GM18873 (cell line): Measurements from ENCODE around the gene PPP2R3C.
A peak's percentile ranks its signal among the peaks of the same experiment; 100 is the strongest.
"Not testable (repeated sequence)": the region's sequence is repeated elsewhere in the genome, so short reads cannot be mapped to it uniquely, and the experiment has no call there.

Source experiments
- ATAC-seq: cut with Tn5 transposase; IDR thresholded peaks from one replicate; pipeline ENCODE4 v1.9.1; 2021; ENCODE audit warnings: mild to moderate bottlenecking, moderate library complexity, moderate number of reproducible peaks; ENCODE audit not compliant: unreplicated experiment, low FRiP score

PPP2R3C gene

GRCh38 chr14:35121887-35122695 lies at the start of gene PPP2R3C, which contains the start of gene PRORP:
TSS of gene PPP2R3C (minus strand) at chr14:35121990. CDS start at chr14:35121959, 31 bp downstream.
TSS of gene PRORP (plus strand) at chr14:35122552. CDS start at chr14:35123246, 694 bp downstream.
- peak; percentile 76 for ATAC-seq

GRCh38 chr14:35167496-35167895 lies 45.7 kb upstream of the PPP2R3C start:
- no peak for ATAC-seq

GRCh38 chr14:35164849-35165248 lies 43.1 kb upstream of the PPP2R3C start:
- ATAC-seq, result no peak

GRCh38 chr14:35163384-35163783 lies 41.6 kb upstream of the PPP2R3C start:
- ATAC-seq, result no peak

GRCh38 chr14:35161231-35161630 lies 39.4 kb upstream of the PPP2R3C start:
- no peak for ATAC-seq

GRCh38 chr14:35159742-35160409 lies 38.1 kb upstream of the PPP2R3C start:
- ATAC-seq, result no peak

- ATAC-seq, result no peak
Measured at GRCh38 chr14:35158951-35159653, 37.3 kb upstream of the PPP2R3C start.

- ATAC-seq, result no peak
Measured at GRCh38 chr14:35158491-35158890, 36.7 kb upstream of the PPP2R3C start.

GRCh38 chr14:35155962-35156361 lies 34.2 kb upstream of the PPP2R3C start:
- ATAC-seq, result no peak

GRCh38 chr14:35154016-35154415 lies 32.2 kb upstream of the PPP2R3C start:
- ATAC-seq, result no peak

- ATAC-seq, result not testable (repeated sequence)
Measured at GRCh38 chr14:35152531-35152930, 30.7 kb upstream of the PPP2R3C start.

GRCh38 chr14:35149239-35149638 lies 27.4 kb upstream of the PPP2R3C start:
- ATAC-seq, result no peak

GRCh38 chr14:35147711-35148110 lies 25.9 kb upstream of the PPP2R3C start:
- no peak for ATAC-seq

GRCh38 chr14:35147186-35147585 lies 25.4 kb upstream of the PPP2R3C start:
- no peak for ATAC-seq

- ATAC-seq, result no peak
Measured at GRCh38 chr14:35146711-35147149, 24.9 kb upstream of the PPP2R3C start.

GRCh38 chr14:35144029-35144428 lies 22.2 kb upstream of the PPP2R3C start:
- ATAC-seq, result no peak

- ATAC-seq, result no peak
Measured at GRCh38 chr14:35140718-35141581, 19.2 kb upstream of the PPP2R3C start.

GRCh38 chr14:35138585-35138984 lies 16.8 kb upstream of the PPP2R3C start:
- ATAC-seq, result no peak

GRCh38 chr14:35134329-35135123 lies 12.7 kb upstream of the PPP2R3C start:
- ATAC-seq, result no peak
